Measurements from ENCODE around the gene NFASC.

The NFASC gene

GRCh38 chr1:204975021-204975420, 104.4 kb downstream of the NFASC start:
- no peak for TF ChIP-seq EZH2phosphoT487 (IDR thresholded peaks at IDR 0.05; ENCODE audit: low read length)
- no peak for TF ChIP-seq EZH2 (optimal IDR thresholded peaks at IDR 0.05; ENCODE audit: low read depth, low read length)
- TF ChIP-seq CTCF (IDR thresholded peaks at IDR 0.05; ENCODE audit: low read length), result no peak
- Histone ChIP-seq H3K4me2 (ENCODE audit: low read depth, low read length) (no peak overlapping the region), H3K27ac (ENCODE audit: low read length) (no peak overlapping the region), H3K4me3 (ENCODE audit: low read length) (no peak overlapping the region), H3K27me3 (replicated peaks; ENCODE audit: insufficient read depth, low read length) (peaks cover 63% of the 10 kb centered on the region), H2AFZ (ENCODE audit: low read length) (no peak overlapping the region), H3K9me3 (replicated peaks; ENCODE audit: insufficient read depth, low read length) (no peaks in the 10 kb centered on the region), H3K79me2 (ENCODE audit: low read length) (no peaks in the 10 kb centered on the region), H3K9me2 (replicated peaks; ENCODE audit: insufficient read depth, low read length) (no peaks in the 10 kb centered on the region), H3K4me1 (ENCODE audit: low read length) (peaks cover 12% of the 10 kb centered on the region), H4K20me1 (ENCODE audit: insufficient read depth, low read length) (no peaks in the 10 kb centered on the region; the same call in 1 of the 2 replicates), H3K36me3 (replicated peaks; ENCODE audit: insufficient read depth, low read length) (no peaks in the 10 kb centered on the region), H3F3A (ENCODE audit: insufficient read depth, low read length) (no peaks in the 10 kb centered on the region), H3K9ac (ENCODE audit: low read length) (no peak overlapping the region)
- DNase-seq, result no peak

- no peak overlapping the region for H3K9ac ChIP-seq (ENCODE audit: low read length)
These were observed 105.0 kb downstream of the NFASC start for GRCh38 chr1:204975568-204976235.

GRCh38 chr1:204976646-204977045, 106.0 kb downstream of the NFASC start:
- Histone ChIP-seq H3K9me3 (replicated peaks; ENCODE audit: insufficient read depth, low read length) (no peaks in the 10 kb centered on the region), H3K4me3 (ENCODE audit: low read length) (no peak overlapping the region), H3K27ac (ENCODE audit: low read length) (no peak overlapping the region), H4K20me1 (ENCODE audit: insufficient read depth, low read length) (no peaks in the 10 kb centered on the region), H3K4me1 (ENCODE audit: low read length) (peaks cover 12% of the 10 kb centered on the region), H3K9ac (ENCODE audit: low read length) (no peak overlapping the region), H3K27me3 (replicated peaks; ENCODE audit: insufficient read depth, low read length) (peaks cover 59% of the 10 kb centered on the region), H3F3A (ENCODE audit: insufficient read depth, low read length) (no peaks in the 10 kb centered on the region), H3K4me2 (ENCODE audit: low read depth, low read length) (no peak overlapping the region), H3K9me2 (replicated peaks; ENCODE audit: insufficient read depth, low read length) (no peaks in the 10 kb centered on the region), H3K79me2 (ENCODE audit: low read length) (no peaks in the 10 kb centered on the region), H2AFZ (ENCODE audit: low read length) (no peak overlapping the region), H3K36me3 (replicated peaks; ENCODE audit: insufficient read depth, low read length) (no peaks in the 10 kb centered on the region)
- DNase-seq, result no peak
- TF ChIP-seq EZH2 (optimal IDR thresholded peaks at IDR 0.05; ENCODE audit: low read depth, low read length), result no peak
- no peak for TF ChIP-seq EZH2phosphoT487 (IDR thresholded peaks at IDR 0.05; ENCODE audit: low read length)
- TF ChIP-seq CTCF (IDR thresholded peaks at IDR 0.05; ENCODE audit: low read length), result no peak

More at GRCh38 chr1:204975568-204976235, 105.0 kb downstream of the NFASC start:
- Histone ChIP-seq H4K20me1 (ENCODE audit: insufficient read depth, low read length) (no peaks in the 10 kb centered on the region), H3K9me2 (replicated peaks; ENCODE audit: insufficient read depth, low read length) (no peaks in the 10 kb centered on the region), H3K27me3 (replicated peaks; ENCODE audit: insufficient read depth, low read length) (peaks cover 63% of the 10 kb centered on the region), H3K4me1 (ENCODE audit: low read length) (peaks cover 12% of the 10 kb centered on the region), H2AFZ (ENCODE audit: low read length) (peak overlapping the region; percentile 15; the same call in 1 of the 2 replicates), H3K4me2 (ENCODE audit: low read depth, low read length) (no peak overlapping the region), H3F3A (ENCODE audit: insufficient read depth, low read length) (no peaks in the 10 kb centered on the region), H3K4me3 (ENCODE audit: low read length) (no peak overlapping the region), H3K9me3 (replicated peaks; ENCODE audit: insufficient read depth, low read length) (no peaks in the 10 kb centered on the region), H3K79me2 (ENCODE audit: low read length) (no peaks in the 10 kb centered on the region), H3K27ac (ENCODE audit: low read length) (no peak overlapping the region), H3K36me3 (replicated peaks; ENCODE audit: insufficient read depth, low read length) (no peaks in the 10 kb centered on the region)
- TF ChIP-seq EZH2phosphoT487 (IDR thresholded peaks at IDR 0.05; ENCODE audit: low read length), result no peak
- TF ChIP-seq CTCF (IDR thresholded peaks at IDR 0.05; ENCODE audit: low read length), result peak; percentile 92
- DNase-seq, result peak; percentile 53

Data from MM.1S (cell line).